WTC11 (cell line): Measurements from ENCODE around the gene MTUS2. TPM values are rescaled to one million over a fixed set of nuclear protein-coding genes. Genes with fewer than 3 reads are reported as not detected.

Experiments
- ATAC-seq: fragments of 200-7000 bp; cut with Tn5 transposase; 2 replicates; pipeline ENCODE4 v1.10.0; 2021; ENCODE audit warnings: mild to moderate bottlenecking, moderate library complexity
- CTCF ChIA-PET: fragments of 300-600 bp; sonication (Branson Sonifier 250); formaldehyde crosslinking; loops from one replicate; lab custom pipeline; 2021; ENCODE audit warnings: antibody characterized with exemption; lab: Charles Lee
- POLR2A ChIA-PET: fragments of 350-600 bp; sonication (Branson Sonifier 250); formaldehyde crosslinking; loops from one replicate; lab custom pipeline; 2021; ENCODE audit warnings: antibody characterized with exemption; lab: Charles Lee
- DNase-seq: peaks from one replicate; pipeline ENCODE4 v3.0.0; 2021; ENCODE audit warnings: low spot score
- H3K27ac Mint-ChIP-seq: 2 replicates; pipeline ENCODE4 v1.8.0; 2021; ENCODE audit warnings: mixed read lengths
- H3K27me3 Mint-ChIP-seq: 2 replicates; pipeline ENCODE4 v1.8.0; 2021; ENCODE audit warnings: low read depth, mild to moderate bottlenecking, moderate library complexity, mixed read lengths
- H3K36me3 Mint-ChIP-seq: 2 replicates; pipeline ENCODE4 v1.8.0; 2021; ENCODE audit warnings: mixed read lengths
- H3K4me1 Mint-ChIP-seq: 2 replicates; pipeline ENCODE4 v1.8.0; 2022; ENCODE audit warnings: mixed read lengths
- H3K4me3 Mint-ChIP-seq: 2 replicates; pipeline ENCODE4 v1.8.0; 2021; ENCODE audit warnings: mild to moderate bottlenecking, moderate library complexity, mixed read lengths
- H3K9me3 Mint-ChIP-seq: 2 replicates; pipeline ENCODE4 v1.8.0; 2021; ENCODE audit warnings: mixed read lengths
- ELF4 ChIP-seq: sonication (generic); formaldehyde crosslinking; IDR thresholded peaks from 2 replicates; pipeline ENCODE4 v1.8.1; 2022; ENCODE audit warnings: low read depth, mild to moderate bottlenecking, moderate library complexity, missing genetic modification reagents
- NFE2L1 ChIP-seq: sonication (generic); formaldehyde crosslinking; IDR thresholded peaks from 2 replicates; pipeline ENCODE4 v1.8.1; 2023; ENCODE audit warnings: missing genetic modification reagents
- OVOL2 ChIP-seq: fragments of 250-450 bp; sonication (Bioruptor Pico); IDR thresholded peaks from 2 replicates; pipeline ENCODE4 v1.9.0; 2021; ENCODE audit warnings: mild to moderate bottlenecking, borderline replicate concordance
- TEAD4 ChIP-seq: sonication (generic); formaldehyde crosslinking; IDR thresholded peaks from 2 replicates; pipeline ENCODE4 v1.8.0; 2022; ENCODE audit warnings: mild to moderate bottlenecking, missing genetic modification reagents
- ZNF121 ChIP-seq: sonication (generic); formaldehyde crosslinking; IDR thresholded peaks from 2 replicates; pipeline ENCODE4 v1.8.0; 2023; ENCODE audit warnings: missing genetic modification reagents
- total RNA-seq: library from RNA; stranded (reverse); gene quantifications from 3 replicates; pipeline ENCODE4 v1.2.3, GENCODE V29; 2021
- TF ChIP-seq, protein P1 (sequence below): fragments of 250-450 bp; sonication (Bioruptor Pico); IDR thresholded peaks from 2 replicates; pipeline ENCODE4 v1.9.0; 2021; ENCODE audit warnings: mild to moderate bottlenecking
- TF ChIP-seq, protein P2 (sequence below): fragments of 250-450 bp; sonication (Bioruptor Pico); IDR thresholded peaks from 2 replicates; pipeline ENCODE4 v1.9.0; 2021; ENCODE audit warnings: mild to moderate bottlenecking
- TF ChIP-seq, protein P3 (sequence below): sonication (generic); formaldehyde crosslinking; IDR thresholded peaks from 2 replicates; pipeline ENCODE4 v1.8.1; 2023; ENCODE audit warnings: mild to moderate bottlenecking, missing genetic modification reagents
- TF ChIP-seq, protein P4 (sequence below): sonication (generic); formaldehyde crosslinking; IDR thresholded peaks from 2 replicates; pipeline ENCODE4 v1.8.0; 2023; ENCODE audit warnings: missing genetic modification reagents, mild to moderate bottlenecking, borderline replicate concordance
- TF ChIP-seq, protein P5 (sequence below): sonication (generic); formaldehyde crosslinking; IDR thresholded peaks from 2 replicates; pipeline ENCODE4 v1.8.1; 2023; ENCODE audit warnings: mild to moderate bottlenecking, missing genetic modification reagents
- TF ChIP-seq, protein P6 (sequence below): fragments of 250-450 bp; sonication (Bioruptor Pico); IDR thresholded peaks from 2 replicates; pipeline ENCODE4 v1.9.0; 2021; ENCODE audit warnings: moderate library complexity, mild to moderate bottlenecking, inconsistent platforms, borderline replicate concordance

The MTUS2 gene
- total RNA-seq, 1 experiment from 2014 or later, result 0.22 TPM

DNA sequence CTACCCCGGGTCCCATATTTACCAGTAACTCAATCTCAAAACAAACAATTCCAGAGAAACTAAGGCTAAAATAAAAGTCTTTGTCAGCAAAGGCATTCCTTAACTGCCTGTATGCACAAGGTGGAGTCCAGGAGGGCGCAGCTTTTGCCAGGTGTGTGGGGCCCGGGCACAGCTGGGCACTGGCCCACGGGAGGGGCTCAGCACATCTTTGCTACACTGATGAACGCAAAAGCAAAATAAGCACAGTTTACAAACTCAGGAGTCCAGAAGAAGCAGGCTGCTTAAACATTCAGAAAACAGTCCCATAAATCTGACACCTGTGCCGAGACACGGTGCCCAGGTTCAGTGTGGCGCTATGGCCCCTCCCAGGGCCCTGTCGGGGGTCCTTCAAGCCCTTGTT, 704.5 kb downstream of the MTUS2 start:
- no peaks in the 10 kb centered on the region for H3K9me3 Mint-ChIP-seq
- ChIA-PET CTCF (no interaction called here), POLR2A (no interaction called here)
- no peak overlapping the region for H3K27ac Mint-ChIP-seq
- peaks cover 67% of the 10 kb centered on the region for H3K36me3 Mint-ChIP-seq
- peaks cover 5% of the 10 kb centered on the region; the same call in 1 of the 2 replicates for H3K4me1 Mint-ChIP-seq
- no peak for DNase-seq
- no peak for ATAC-seq
- H3K27me3 Mint-ChIP-seq, result no peaks in the 10 kb centered on the region
- no peak overlapping the region for H3K4me3 Mint-ChIP-seq
- TF ChIP-seq, protein P1, sequence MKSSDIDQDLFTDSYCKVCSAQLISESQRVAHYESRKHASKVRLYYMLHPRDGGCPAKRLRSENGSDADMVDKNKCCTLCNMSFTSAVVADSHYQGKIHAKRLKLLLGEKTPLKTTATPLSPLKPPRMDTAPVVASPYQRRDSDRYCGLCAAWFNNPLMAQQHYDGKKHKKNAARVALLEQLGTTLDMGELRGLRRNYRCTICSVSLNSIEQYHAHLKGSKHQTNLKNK (CRISPR knock-in tag), result no peak
- no peak for TF ChIP-seq TEAD4
- TF ChIP-seq NFE2L1, result no peak
- TF ChIP-seq OVOL2 (CRISPR knock-in tag), result no peak

DNA sequence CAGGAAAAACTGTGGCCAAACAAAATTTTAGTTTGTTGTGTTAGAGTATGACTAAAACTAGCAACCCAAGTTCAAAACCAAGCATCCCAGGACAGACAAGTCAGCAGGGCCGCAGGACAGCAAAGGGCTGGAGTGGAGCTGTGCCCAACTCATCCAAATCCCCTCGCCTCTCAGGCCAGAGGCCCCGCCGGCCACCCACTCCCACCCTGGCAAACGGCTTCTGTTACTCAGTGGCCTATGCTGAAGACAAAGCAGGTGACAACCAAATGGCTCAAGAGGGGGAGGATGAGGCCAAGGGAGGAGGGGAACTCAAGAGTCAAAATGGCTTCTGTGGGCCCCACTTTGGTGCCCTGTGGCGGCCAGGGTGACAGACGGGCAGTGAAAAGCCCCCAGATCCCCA, 705.6 kb downstream of the MTUS2 start:
- Mint-ChIP-seq H3K9me3 (no peaks in the 10 kb centered on the region), H3K36me3 (peaks cover 67% of the 10 kb centered on the region), H3K4me3 (no peak overlapping the region), H3K27me3 (no peaks in the 10 kb centered on the region), H3K27ac (0 out of 2 replicates have a peak overlapping the region, but pooled peaks have one; percentile 49), H3K4me1 (peaks cover 5% of the 10 kb centered on the region; the same call in 1 of the 2 replicates)
- DNase-seq, result no peak
- CTCF ChIA-PET, result interaction anchor here (1.1 kb wide), 1 partner anchor 17 kb away, joined by 7 read pairs; no protein-coding TSS in a partner anchor
- TF ChIP-seq, protein P2, sequence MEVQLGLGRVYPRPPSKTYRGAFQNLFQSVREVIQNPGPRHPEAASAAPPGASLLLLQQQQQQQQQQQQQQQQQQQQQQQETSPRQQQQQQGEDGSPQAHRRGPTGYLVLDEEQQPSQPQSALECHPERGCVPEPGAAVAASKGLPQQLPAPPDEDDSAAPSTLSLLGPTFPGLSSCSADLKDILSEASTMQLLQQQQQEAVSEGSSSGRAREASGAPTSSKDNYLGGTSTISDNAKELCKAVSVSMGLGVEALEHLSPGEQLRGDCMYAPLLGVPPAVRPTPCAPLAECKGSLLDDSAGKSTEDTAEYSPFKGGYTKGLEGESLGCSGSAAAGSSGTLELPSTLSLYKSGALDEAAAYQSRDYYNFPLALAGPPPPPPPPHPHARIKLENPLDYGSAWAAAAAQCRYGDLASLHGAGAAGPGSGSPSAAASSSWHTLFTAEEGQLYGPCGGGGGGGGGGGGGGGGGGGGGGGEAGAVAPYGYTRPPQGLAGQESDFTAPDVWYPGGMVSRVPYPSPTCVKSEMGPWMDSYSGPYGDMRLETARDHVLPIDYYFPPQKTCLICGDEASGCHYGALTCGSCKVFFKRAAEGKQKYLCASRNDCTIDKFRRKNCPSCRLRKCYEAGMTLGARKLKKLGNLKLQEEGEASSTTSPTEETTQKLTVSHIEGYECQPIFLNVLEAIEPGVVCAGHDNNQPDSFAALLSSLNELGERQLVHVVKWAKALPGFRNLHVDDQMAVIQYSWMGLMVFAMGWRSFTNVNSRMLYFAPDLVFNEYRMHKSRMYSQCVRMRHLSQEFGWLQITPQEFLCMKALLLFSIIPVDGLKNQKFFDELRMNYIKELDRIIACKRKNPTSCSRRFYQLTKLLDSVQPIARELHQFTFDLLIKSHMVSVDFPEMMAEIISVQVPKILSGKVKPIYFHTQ, result no peak
- TF ChIP-seq, protein P3, sequence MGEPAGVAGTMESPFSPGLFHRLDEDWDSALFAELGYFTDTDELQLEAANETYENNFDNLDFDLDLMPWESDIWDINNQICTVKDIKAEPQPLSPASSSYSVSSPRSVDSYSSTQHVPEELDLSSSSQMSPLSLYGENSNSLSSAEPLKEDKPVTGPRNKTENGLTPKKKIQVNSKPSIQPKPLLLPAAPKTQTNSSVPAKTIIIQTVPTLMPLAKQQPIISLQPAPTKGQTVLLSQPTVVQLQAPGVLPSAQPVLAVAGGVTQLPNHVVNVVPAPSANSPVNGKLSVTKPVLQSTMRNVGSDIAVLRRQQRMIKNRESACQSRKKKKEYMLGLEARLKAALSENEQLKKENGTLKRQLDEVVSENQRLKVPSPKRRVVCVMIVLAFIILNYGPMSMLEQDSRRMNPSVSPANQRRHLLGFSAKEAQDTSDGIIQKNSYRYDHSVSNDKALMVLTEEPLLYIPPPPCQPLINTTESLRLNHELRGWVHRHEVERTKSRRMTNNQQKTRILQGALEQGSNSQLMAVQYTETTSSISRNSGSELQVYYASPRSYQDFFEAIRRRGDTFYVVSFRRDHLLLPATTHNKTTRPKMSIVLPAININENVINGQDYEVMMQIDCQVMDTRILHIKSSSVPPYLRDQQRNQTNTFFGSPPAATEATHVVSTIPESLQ, result no peak
- no peak for TF ChIP-seq ZNF121
- TF ChIP-seq, protein P4, sequence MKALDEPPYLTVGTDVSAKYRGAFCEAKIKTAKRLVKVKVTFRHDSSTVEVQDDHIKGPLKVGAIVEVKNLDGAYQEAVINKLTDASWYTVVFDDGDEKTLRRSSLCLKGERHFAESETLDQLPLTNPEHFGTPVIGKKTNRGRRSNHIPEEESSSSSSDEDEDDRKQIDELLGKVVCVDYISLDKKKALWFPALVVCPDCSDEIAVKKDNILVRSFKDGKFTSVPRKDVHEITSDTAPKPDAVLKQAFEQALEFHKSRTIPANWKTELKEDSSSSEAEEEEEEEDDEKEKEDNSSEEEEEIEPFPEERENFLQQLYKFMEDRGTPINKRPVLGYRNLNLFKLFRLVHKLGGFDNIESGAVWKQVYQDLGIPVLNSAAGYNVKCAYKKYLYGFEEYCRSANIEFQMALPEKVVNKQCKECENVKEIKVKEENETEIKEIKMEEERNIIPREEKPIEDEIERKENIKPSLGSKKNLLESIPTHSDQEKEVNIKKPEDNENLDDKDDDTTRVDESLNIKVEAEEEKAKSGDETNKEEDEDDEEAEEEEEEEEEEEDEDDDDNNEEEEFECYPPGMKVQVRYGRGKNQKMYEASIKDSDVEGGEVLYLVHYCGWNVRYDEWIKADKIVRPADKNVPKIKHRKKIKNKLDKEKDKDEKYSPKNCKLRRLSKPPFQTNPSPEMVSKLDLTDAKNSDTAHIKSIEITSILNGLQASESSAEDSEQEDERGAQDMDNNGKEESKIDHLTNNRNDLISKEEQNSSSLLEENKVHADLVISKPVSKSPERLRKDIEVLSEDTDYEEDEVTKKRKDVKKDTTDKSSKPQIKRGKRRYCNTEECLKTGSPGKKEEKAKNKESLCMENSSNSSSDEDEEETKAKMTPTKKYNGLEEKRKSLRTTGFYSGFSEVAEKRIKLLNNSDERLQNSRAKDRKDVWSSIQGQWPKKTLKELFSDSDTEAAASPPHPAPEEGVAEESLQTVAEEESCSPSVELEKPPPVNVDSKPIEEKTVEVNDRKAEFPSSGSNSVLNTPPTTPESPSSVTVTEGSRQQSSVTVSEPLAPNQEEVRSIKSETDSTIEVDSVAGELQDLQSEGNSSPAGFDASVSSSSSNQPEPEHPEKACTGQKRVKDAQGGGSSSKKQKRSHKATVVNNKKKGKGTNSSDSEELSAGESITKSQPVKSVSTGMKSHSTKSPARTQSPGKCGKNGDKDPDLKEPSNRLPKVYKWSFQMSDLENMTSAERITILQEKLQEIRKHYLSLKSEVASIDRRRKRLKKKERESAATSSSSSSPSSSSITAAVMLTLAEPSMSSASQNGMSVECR (CRISPR knock-in tag), result no peak
- no peak for TF ChIP-seq ELF4
- TF ChIP-seq, protein P5, sequence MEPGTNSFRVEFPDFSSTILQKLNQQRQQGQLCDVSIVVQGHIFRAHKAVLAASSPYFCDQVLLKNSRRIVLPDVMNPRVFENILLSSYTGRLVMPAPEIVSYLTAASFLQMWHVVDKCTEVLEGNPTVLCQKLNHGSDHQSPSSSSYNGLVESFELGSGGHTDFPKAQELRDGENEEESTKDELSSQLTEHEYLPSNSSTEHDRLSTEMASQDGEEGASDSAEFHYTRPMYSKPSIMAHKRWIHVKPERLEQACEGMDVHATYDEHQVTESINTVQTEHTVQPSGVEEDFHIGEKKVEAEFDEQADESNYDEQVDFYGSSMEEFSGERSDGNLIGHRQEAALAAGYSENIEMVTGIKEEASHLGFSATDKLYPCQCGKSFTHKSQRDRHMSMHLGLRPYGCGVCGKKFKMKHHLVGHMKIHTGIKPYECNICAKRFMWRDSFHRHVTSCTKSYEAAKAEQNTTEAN (CRISPR knock-in tag), result no peak
- TF ChIP-seq, protein P6, sequence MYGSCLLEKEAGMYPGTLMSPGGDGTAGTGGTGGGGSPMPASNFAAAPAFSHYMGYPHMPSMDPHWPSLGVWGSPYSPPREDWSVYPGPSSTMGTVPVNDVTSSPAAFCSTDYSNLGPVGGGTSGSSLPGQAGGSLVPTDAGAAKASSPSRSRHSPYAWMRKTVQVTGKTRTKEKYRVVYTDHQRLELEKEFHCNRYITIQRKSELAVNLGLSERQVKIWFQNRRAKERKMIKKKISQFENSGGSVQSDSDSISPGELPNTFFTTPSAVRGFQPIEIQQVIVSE (CRISPR knock-in tag), result no peak
- no peak for ATAC-seq
- POLR2A ChIA-PET, result no interaction called here
